ENCODE measurements around the gene HEXIM2.
"Not testable (repeated sequence)": the region's sequence is repeated elsewhere in the genome, so short reads cannot be mapped to it uniquely, and the experiment has no call there.

The HEXIM2 gene

GRCh38 chr17:45170280-45170930, 8.7 kb downstream of the HEXIM2 start:
- no peak for DNase-seq (ENCODE audit: low spot score)

- no peak for DNase-seq (ENCODE audit: low spot score)
These were observed 9.3 kb downstream of the HEXIM2 start for GRCh38 chr17:45170931-45171337.

- no peak for DNase-seq (ENCODE audit: low spot score)
These were observed 9.9 kb downstream of the HEXIM2 start for GRCh38 chr17:45171338-45172231.

- no peak for DNase-seq (ENCODE audit: low spot score)
These were observed 10.5 kb downstream of the HEXIM2 start for GRCh38 chr17:45172232-45172540.

GRCh38 chr17:45172541-45173286, 11.0 kb downstream of the HEXIM2 start:
- DNase-seq (ENCODE audit: low spot score): peak; percentile 36

- no peak for DNase-seq (ENCODE audit: low spot score)
These were observed 14.1 kb downstream of the HEXIM2 start for GRCh38 chr17:45175759-45176115.

GRCh38 chr17:45177563-45177962, 15.9 kb downstream of the HEXIM2 start:
- DNase-seq (ENCODE audit: low spot score): no peak

- no peak for DNase-seq (ENCODE audit: low spot score)
These were observed 22.5 kb downstream of the HEXIM2 start for GRCh38 chr17:45184144-45184543.

- no peak for DNase-seq (ENCODE audit: low spot score)
These were observed 25.2 kb downstream of the HEXIM2 start for GRCh38 chr17:45186801-45187354.

- no peak for DNase-seq (ENCODE audit: low spot score)
These were observed 27.3 kb downstream of the HEXIM2 start for GRCh38 chr17:45189009-45189408.

- DNase-seq (ENCODE audit: low spot score): peak; percentile 64
These were observed 29.0 kb downstream of the HEXIM2 start for GRCh38 chr17:45190503-45191255.

GRCh38 chr17:45195424-45195823, 33.7 kb downstream of the HEXIM2 start:
- DNase-seq (ENCODE audit: low spot score): no peak

GRCh38 chr17:45197108-45197507, 35.4 kb downstream of the HEXIM2 start:
- no peak for DNase-seq (ENCODE audit: low spot score)

- DNase-seq (ENCODE audit: low spot score): peak; percentile 93
These were observed 36.1 kb downstream of the HEXIM2 start for GRCh38 chr17:45197555-45198334.

- peak; percentile 55 for DNase-seq (ENCODE audit: low spot score)
These were observed 39.0 kb downstream of the HEXIM2 start for GRCh38 chr17:45200701-45201100.

- DNase-seq (ENCODE audit: low spot score): no peak
These were observed 39.8 kb downstream of the HEXIM2 start for GRCh38 chr17:45201457-45201856.

- DNase-seq (ENCODE audit: low spot score): not testable (repeated sequence)
These were observed 40.2 kb downstream of the HEXIM2 start for GRCh38 chr17:45201880-45202279.

GRCh38 chr17:45218895-45219661, 57.4 kb downstream of the HEXIM2 start:
- peak; percentile 87 for DNase-seq (ENCODE audit: low spot score)

Data from NAMALWA (cell line).